Neural cell (in vitro differentiated cells): Measurements from ENCODE around the gene DHX15. TPM values are rescaled to one million over a fixed set of nuclear protein-coding genes. Genes with fewer than 3 reads are reported as not detected.

Experiments
- H2AFZ ChIP-seq: fragments of 200-600, 300-800 bp; sonication (generic), shearing (Covaris generic); 2 replicates; pipeline ENCODE4 v1.6.0; 2014; ENCODE audit warnings: low read depth, mild to moderate bottlenecking, antibody characterized with exemption, low read length, moderate library complexity
- H3F3A ChIP-seq: fragments of 200-600 bp; shearing (Covaris generic); 2 replicates; pipeline ENCODE4 v1.6.1; 2016; ENCODE audit warnings: mild to moderate bottlenecking, moderate library complexity, mixed read lengths, antibody characterized with exemption, low read length; ENCODE audit not compliant: insufficient read depth, poor library complexity, severe bottlenecking
- H3K27ac ChIP-seq: fragments of 200-600, 300-800 bp; sonication (generic), shearing (Covaris generic); 2 replicates; pipeline ENCODE4 v1.5.1; 2014; ENCODE audit warnings: mild to moderate bottlenecking, low read length, moderate library complexity
- H3K27me3 ChIP-seq: fragments of 300-800, 200-600 bp; sonication (generic), shearing (Covaris generic); 2 replicates; pipeline ENCODE4 v1.6.0; 2014; ENCODE audit warnings: mild to moderate bottlenecking, low read depth, low read length, moderate library complexity; ENCODE audit not compliant: insufficient read depth
- H3K36me3 ChIP-seq: fragments of 300-800, 200-600 bp; sonication (generic), shearing (Covaris generic); 2 replicates; pipeline ENCODE4 v1.5.1; 2014; ENCODE audit warnings: mild to moderate bottlenecking, antibody characterized with exemption, low read length, moderate library complexity; ENCODE audit not compliant: insufficient read depth
- H3K4me2 ChIP-seq: fragments of 300-800, 200-600 bp; sonication (generic), shearing (Covaris generic); 2 replicates; pipeline ENCODE4 v1.6.0; 2014; ENCODE audit warnings: mild to moderate bottlenecking, low read length
- H3K4me3 ChIP-seq: fragments of 300-800, 200-600 bp; sonication (generic), shearing (Covaris generic); 2 replicates; pipeline ENCODE4 v1.5.1; 2014; ENCODE audit warnings: mild to moderate bottlenecking, low read length, moderate library complexity
- H3K79me2 ChIP-seq: fragments of 200-600 bp; shearing (Covaris generic); replicated peaks from 2 replicates; pipeline ENCODE4 v1.6.0; 2014; ENCODE audit warnings: mild to moderate bottlenecking, low read length, moderate library complexity; ENCODE audit not compliant: insufficient read depth
- H3K9ac ChIP-seq: fragments of 300-800, 200-600 bp; sonication (generic), shearing (Covaris generic); 2 replicates; pipeline ENCODE4 v1.6.1; 2016; ENCODE audit warnings: mild to moderate bottlenecking, low read length, mixed read lengths
- H3K9me2 ChIP-seq: fragments of 200-600 bp; shearing (Covaris generic); 2 replicates; pipeline ENCODE4 v1.6.1; 2016; ENCODE audit warnings: mild to moderate bottlenecking, low read length, mixed read lengths; ENCODE audit not compliant: insufficient read depth
- H3K9me3 ChIP-seq: fragments of 200-600, 300-800 bp; sonication (generic), shearing (Covaris generic); 2 replicates; pipeline ENCODE4 v1.6.1; 2016; ENCODE audit warnings: mild to moderate bottlenecking, mixed run types, low read length, moderate library complexity, mixed read lengths
- H4K20me1 ChIP-seq: fragments of 200-600 bp; shearing (Covaris generic); 2 replicates; pipeline ENCODE4 v1.6.1; 2016; ENCODE audit warnings: mild to moderate bottlenecking, mixed run types; ENCODE audit not compliant: insufficient read depth
- EZH2 ChIP-seq: fragments of 200-600, 300-800 bp; shearing (Covaris generic), sonication (generic); IDR thresholded peaks from 2 replicates; pipeline ENCODE4 v1.6.1; 2014; ENCODE audit warnings: antibody characterized with exemption, low read length, borderline replicate concordance, mild to moderate bottlenecking; ENCODE audit not compliant: insufficient read depth, poor library complexity, severe bottlenecking
- MXI1 ChIP-seq: fragments of 450-650 bp; conservative IDR thresholded peaks from 2 replicates; pipeline ENCODE4 v1.6.1; 2014; ENCODE audit warnings: antibody characterized with exemption, mild to moderate bottlenecking; ENCODE audit not compliant: poor library complexity, severe bottlenecking
- POLR2AphosphoS5 ChIP-seq: IDR thresholded peaks from 2 replicates; pipeline ENCODE4 v1.6.1; 2012
- RAD21 ChIP-seq: fragments of 450-650 bp; conservative IDR thresholded peaks from 2 replicates; pipeline ENCODE4 v1.6.1; 2014; ENCODE audit warnings: antibody characterized with exemption, mild to moderate bottlenecking, moderate library complexity
- SMC3 ChIP-seq: fragments of 450-650 bp; conservative IDR thresholded peaks from 2 replicates; pipeline ENCODE4 v1.6.1; 2014; ENCODE audit warnings: antibody characterized with exemption, mild to moderate bottlenecking, moderate library complexity; ENCODE audit not compliant: poor library complexity
- TAF1 ChIP-seq: IDR thresholded peaks from 2 replicates; pipeline ENCODE4 v1.6.1; 2012; ENCODE audit warnings: low read depth
- polyA plus RNA-seq: library from polyadenylated mRNA; depleted of rRNA; stranded (reverse); fragments of >200 nt; gene quantifications from 2 replicates; pipeline ENCODE4 v1.2.3, GENCODE V29; 2014
- TF ChIP-seq, protein P1 (sequence below): fragments of 450-650 bp; IDR thresholded peaks from 2 replicates; pipeline ENCODE4 v1.5.1; 2014; ENCODE audit warnings: antibody characterized with exemption, mild to moderate bottlenecking, moderate library complexity; ENCODE audit not compliant: poor library complexity, severe bottlenecking
- TF ChIP-seq, protein P2 (sequence below): IDR thresholded peaks from 2 replicates; pipeline ENCODE4 v1.6.1; 2012; ENCODE audit warnings: borderline replicate concordance

Gene DHX15
- polyA plus RNA-seq, 1 donor from 2014 or later, result 368 TPM

DNA sequence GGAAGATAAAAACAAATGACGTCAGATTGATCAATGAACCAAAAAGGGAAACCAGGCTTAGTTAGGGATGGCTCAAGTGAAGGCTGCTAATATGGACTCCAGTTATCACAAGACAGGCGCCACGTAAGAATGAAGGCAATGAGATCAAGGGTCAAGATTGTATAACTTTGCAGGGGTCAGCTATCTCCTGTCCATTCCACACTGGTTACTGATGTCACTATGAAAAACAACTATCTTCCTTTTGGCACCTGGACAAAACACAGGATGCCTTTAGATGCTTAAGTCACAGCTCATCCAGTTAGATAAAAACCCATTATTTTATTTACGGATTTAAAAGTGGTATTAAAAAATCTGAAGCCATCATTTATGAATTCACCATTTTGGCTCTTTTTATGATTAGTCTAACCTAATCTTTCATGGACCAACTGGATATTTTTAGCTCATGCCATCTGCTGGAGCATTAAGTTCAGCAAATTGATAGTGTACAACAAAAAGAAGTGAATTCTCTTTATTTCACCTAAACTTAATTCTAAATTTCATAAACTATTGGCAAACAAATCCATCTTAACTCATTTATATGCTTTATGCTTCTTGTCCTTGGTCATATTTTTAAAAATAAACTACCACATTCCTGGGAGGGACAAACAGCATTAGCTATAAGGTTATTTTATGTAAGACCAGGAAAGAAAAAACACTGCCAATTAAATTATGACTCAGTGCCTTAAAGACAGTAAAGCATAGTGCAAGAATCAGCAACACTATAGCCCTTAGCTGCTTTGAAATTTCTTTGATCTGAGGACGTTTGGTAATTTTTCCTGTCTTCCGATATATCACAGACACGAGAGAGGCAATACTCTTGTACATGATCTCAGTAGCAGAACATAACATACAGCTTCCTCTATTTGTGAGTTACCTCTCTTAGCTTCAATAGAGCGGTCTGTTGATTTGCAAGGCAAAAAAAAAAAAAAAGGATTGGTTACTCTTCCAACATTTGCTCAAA, 27.0 kb downstream of the DHX15 start:
- H3K27ac ChIP-seq, result no peak overlapping the region
- H3K4me2 ChIP-seq, result no peak overlapping the region
- H3F3A ChIP-seq, result no peaks in the 10 kb centered on the region
- H3K9me2 ChIP-seq, result no peaks in the 10 kb centered on the region
- H3K9ac ChIP-seq, result no peak overlapping the region
- no peak overlapping the region for H3K4me3 ChIP-seq
- no peaks in the 10 kb centered on the region for H3K27me3 ChIP-seq
- peaks cover 76% of the 10 kb centered on the region for H3K79me2 ChIP-seq
- peaks cover 12% of the 10 kb centered on the region for H3K36me3 ChIP-seq
- H2AFZ ChIP-seq, result no peak overlapping the region
- no peaks in the 10 kb centered on the region for H3K9me3 ChIP-seq
- no peaks in the 10 kb centered on the region for H4K20me1 ChIP-seq
- no peak for TF ChIP-seq TAF1
- no peak for TF ChIP-seq EZH2
- TF ChIP-seq, protein P1, sequence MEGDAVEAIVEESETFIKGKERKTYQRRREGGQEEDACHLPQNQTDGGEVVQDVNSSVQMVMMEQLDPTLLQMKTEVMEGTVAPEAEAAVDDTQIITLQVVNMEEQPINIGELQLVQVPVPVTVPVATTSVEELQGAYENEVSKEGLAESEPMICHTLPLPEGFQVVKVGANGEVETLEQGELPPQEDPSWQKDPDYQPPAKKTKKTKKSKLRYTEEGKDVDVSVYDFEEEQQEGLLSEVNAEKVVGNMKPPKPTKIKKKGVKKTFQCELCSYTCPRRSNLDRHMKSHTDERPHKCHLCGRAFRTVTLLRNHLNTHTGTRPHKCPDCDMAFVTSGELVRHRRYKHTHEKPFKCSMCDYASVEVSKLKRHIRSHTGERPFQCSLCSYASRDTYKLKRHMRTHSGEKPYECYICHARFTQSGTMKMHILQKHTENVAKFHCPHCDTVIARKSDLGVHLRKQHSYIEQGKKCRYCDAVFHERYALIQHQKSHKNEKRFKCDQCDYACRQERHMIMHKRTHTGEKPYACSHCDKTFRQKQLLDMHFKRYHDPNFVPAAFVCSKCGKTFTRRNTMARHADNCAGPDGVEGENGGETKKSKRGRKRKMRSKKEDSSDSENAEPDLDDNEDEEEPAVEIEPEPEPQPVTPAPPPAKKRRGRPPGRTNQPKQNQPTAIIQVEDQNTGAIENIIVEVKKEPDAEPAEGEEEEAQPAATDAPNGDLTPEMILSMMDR, result no peak
- TF ChIP-seq POLR2AphosphoS5, result no peak
- TF ChIP-seq RAD21, result no peak
- TF ChIP-seq SMC3, result no peak
- TF ChIP-seq, protein P2, sequence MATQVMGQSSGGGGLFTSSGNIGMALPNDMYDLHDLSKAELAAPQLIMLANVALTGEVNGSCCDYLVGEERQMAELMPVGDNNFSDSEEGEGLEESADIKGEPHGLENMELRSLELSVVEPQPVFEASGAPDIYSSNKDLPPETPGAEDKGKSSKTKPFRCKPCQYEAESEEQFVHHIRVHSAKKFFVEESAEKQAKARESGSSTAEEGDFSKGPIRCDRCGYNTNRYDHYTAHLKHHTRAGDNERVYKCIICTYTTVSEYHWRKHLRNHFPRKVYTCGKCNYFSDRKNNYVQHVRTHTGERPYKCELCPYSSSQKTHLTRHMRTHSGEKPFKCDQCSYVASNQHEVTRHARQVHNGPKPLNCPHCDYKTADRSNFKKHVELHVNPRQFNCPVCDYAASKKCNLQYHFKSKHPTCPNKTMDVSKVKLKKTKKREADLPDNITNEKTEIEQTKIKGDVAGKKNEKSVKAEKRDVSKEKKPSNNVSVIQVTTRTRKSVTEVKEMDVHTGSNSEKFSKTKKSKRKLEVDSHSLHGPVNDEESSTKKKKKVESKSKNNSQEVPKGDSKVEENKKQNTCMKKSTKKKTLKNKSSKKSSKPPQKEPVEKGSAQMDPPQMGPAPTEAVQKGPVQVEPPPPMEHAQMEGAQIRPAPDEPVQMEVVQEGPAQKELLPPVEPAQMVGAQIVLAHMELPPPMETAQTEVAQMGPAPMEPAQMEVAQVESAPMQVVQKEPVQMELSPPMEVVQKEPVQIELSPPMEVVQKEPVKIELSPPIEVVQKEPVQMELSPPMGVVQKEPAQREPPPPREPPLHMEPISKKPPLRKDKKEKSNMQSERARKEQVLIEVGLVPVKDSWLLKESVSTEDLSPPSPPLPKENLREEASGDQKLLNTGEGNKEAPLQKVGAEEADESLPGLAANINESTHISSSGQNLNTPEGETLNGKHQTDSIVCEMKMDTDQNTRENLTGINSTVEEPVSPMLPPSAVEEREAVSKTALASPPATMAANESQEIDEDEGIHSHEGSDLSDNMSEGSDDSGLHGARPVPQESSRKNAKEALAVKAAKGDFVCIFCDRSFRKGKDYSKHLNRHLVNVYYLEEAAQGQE, result no peak

DNA sequence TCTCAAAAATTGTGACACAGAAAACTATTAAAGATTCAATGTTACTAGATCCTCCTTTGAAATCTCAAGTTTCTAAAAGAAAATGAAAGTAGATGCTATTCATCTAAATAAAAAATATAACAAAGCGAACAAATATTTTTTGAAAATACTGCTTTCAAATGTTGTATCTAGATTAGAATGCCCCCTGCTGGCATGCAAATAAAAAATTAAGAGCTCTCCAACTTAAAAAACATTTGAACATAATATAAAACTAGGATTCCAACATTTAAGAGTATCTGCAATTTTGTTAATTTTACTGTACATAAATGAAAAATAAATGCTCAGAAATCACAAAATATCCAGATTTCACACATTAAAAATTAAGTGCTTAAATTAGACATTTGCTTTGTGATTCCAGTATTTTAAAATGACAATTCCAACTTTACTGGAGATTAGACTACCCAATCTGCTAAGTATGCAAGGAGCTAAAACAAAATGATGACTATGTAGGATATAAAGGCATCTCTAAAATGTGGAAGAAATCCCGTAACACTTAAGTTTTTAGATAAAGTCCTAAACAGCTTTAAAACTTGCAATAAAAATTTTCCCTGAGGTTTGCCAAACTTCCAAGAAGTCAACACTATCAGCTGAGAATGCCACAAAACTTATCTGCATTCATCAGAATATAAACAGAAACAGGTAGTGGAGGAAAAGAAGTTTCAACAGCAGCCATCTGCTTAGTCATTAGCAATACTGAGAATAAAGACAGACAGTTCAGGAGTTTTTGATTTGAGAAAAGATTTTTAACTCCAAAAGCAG, 32.7 kb downstream of the DHX15 start:
- Histone ChIP-seq H3K4me3 (no peak overlapping the region), H2AFZ (no peak overlapping the region), H3F3A (no peaks in the 10 kb centered on the region), H3K27me3 (no peaks in the 10 kb centered on the region), H3K27ac (no peak overlapping the region), H3K9me2 (no peaks in the 10 kb centered on the region), H3K36me3 (peaks cover 7% of the 10 kb centered on the region), H3K9ac (no peak overlapping the region), H3K79me2 (peaks cover 47% of the 10 kb centered on the region), H4K20me1 (no peaks in the 10 kb centered on the region), H3K9me3 (no peaks in the 10 kb centered on the region), H3K4me2 (no peak overlapping the region)
- no peak for TF ChIP-seq MXI1
- TF ChIP-seq, protein P1, result peak; percentile 40
